ENCODE data around the gene TMEM238L.
"Not testable (repeated sequence)": the region's sequence is repeated elsewhere in the genome, so short reads cannot be mapped to it uniquely, and the experiment has no call there.

The TMEM238L gene, protein sequence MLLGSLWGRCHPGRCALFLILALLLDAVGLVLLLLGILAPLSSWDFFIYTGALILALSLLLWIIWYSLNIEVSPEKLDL

DNA sequence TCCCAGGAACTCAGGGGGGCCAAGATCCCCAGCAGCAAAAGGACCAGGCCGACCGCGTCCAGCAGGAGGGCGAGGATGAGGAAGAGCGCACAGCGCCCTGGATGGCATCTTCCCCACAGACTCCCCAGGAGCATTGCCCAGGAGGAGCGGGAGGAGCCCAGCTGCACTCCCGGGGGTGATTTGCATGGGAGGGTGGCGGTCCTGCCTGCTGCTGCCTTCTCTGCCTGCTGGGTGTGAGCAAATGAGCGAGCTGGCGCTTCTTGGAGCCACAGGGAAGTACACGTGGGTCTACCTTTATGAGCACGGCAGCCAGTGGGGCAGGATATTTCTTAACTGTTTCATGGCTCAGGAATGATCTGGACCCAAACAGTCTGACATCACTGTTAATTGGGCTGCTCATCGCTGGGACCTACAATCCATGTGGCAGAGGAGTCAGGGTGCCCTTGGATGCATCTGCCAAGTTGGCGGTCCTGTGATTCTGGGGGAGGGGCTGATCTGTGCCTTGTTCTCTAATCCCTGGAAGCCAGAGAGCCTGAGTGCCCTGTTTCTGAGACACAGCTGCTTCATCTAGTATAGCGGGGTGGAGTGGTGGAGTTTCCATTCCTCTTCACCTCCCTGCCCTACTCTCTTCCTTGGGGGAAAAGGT lies at the start of gene TMEM238L:
Gene TMEM238L (minus strand): TSS at position 270 of the 646 bp plus-strand sequence. CDS start 136 bp downstream, at position 134.
- DNase-seq, result no peak

DNA sequence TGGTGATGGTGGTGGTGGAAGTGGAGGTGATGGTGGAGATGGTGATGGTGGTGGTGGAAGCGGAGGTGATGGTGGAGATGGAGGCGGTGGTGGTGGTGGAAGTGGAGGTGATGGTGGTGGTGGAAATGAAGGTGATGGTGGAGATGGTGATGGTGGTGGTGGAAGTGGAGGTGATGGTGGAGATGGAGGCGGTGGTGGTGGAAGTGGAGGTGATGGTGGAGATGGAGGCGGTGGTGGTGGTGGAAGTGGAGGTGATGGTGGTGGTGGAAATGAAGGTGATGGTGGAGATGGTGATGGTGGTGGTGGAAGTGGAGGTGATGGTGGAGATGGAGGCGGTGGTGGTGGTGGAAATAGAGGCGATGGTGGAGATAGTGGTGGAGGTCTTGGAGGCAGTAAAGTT lies 42.7 kb upstream of the TMEM238L start:
- DNase-seq, result not testable (repeated sequence)

DNA sequence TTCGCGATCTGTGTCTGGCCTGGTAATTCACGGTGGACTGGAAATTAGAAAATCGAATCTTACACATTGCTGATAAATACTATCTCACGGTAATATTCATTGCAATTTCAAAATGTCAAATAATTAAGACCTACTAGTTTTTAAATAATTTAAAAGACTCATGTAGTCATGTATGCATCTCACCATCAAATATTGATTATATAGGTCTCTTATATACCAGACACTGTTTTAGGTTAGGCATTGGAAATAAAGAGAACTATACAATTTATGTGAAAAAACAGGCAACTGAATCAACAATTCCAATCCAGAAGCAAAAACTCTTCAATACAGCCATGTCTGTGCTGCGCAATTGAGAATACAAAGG lies 41.5 kb upstream of the TMEM238L start:
- no peak for DNase-seq

DNA sequence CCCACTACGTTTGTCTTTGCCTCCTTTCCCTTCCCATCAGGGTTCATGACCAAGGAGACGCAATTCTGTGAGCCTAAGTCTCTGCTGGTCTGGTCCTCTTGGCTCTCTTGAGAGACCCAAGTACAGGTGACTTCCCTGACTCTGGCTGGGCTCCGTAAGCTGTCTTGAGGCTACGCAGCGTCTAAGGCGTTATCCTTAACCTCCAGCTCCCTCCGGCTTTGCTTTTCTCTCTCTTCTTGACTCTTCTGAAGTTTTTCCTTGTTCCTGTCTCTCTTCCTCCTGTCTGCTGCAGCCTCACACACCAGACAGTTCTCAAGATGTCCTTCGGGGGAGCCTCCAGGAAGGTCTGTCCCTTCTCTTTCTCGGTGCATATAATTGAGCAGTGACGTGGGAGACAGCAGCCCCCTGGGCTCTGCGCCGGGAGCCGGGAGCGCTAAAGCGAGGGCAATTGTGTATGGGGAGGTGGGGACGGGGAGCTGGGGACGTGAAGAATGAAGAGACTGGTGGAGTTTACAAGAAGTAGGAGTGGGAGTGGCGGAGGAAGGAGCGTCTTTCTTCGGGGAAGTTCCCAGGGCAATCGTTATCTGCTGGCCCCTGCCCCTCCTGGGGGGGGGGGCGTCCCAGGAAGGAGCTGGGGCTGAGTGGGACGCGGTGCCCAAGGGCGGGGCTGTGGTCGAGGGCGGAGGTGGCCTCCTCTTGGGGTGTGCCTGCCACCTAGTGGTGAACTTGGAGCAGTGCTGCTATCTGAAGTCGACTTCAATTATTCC lies 40.9 kb upstream of the TMEM238L start:
- peak; percentile 82 for DNase-seq

DNA sequence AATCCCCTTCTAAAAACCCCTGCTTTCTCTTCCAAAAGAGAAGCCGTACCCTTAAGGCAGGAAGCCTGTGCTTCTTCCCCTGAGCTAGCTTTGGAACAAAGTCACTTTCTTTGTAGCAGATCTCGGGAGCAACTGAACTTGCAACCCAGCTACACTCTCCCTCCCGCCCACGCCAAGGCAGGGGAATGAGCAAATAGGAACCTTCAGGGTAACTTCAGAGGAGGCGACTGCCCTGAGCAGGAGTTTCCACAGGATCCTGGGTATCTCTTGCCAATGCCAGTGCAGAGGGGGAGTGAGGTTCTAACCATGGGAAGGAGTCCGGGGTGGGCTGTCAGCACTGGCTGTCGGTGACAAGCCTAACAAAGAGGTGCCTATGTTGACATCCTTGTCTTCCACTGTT lies 39.9 kb upstream of the TMEM238L start:
- DNase-seq, result no peak

DNA sequence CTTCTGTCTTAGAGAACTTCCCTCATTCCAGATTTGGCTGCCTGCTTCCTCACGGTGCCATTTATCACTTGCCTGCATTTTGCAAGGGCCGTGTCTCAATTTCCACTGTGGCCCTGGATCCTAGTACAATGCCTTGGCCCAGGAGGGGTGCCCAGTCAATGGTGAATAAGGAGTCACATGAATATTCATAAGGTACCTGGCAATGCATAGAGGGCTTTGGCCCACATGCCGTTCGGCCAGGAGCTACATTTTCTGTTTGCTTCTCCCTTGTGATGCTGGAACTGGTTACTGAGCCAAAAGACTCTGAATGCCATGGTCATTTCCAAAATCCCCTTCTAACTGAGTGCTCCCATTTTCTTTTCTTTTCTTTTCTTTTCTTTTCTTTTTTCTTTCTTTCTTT lies 38.8 kb upstream of the TMEM238L start:
- no peak for DNase-seq

DNA sequence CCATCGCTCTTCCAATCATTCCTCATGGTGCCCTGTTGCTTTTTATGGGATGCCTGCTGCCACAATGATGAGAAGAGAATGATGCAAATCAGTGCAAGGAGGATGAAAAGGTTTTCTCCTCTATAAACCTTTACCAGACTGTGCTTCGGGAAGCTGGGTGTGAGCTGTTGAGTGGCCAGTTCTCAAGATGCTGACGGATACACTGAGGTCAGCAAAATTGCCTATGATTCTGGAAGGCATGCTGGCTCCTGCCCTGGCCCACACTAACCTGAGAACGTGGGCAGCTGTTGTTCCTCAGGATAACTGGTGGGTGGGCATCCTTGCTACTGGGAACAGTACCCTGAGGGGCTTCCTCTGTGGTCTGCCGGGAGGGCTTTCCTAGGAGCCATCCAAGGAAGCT lies 34.8 kb upstream of the TMEM238L start:
- no peak for DNase-seq

DNA sequence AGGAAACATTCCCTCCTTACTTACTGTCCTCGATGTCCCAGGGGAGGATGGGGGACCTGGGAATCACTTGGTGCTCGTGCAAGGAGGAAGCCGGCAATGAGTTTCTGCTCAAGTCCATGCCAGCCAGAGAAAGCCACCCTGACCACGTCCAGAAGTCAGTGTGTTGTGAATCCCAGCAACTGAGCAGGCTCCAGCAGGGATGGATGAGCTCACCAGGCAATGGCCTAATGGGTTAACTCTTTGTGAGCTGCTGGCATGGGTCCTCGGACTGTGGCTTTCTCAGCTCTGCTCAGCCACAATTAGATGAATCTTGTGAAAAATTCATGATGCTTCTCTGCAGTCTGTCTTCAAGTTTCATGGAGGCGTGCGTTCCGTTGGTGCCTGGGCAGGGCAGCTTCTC lies 34.0 kb upstream of the TMEM238L start, which contains the start of gene PIRT:
Gene PIRT (minus strand): TSS at position 167 of the 400 bp plus-strand sequence. CDS start 12,442 bp downstream, outside the sequence.
- no peak for DNase-seq

DNA sequence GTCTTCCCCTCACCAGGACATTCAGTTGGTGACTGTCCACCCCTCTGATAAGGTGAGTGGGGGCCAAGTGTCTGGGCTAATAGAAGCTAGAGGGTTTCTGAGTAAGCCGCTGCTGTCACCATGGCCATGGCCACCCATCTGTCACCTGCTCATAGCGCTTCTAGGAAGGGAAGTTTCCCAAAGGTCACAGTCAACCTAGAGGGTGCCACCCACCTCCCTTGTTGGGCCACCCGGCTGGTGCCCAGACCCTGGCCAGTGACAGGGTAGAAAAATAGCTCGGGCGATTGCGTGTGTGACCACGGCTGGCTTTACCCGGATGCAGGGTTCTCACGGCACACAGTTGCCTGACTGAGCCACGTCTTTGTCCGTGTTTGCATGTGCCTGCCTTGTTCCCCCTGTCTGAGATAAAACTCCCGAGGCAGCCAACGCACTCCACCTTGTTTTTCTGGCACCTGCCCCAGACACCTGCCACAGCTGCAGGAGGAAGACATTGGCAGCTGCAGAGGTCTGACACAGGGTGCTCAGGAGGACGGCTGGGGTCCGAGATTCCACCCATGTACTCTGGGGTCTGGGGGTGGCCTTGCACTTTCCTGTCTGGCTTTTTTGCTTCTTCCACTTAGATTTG lies 33.2 kb upstream of the TMEM238L start:
- DNase-seq, result no peak

DNA sequence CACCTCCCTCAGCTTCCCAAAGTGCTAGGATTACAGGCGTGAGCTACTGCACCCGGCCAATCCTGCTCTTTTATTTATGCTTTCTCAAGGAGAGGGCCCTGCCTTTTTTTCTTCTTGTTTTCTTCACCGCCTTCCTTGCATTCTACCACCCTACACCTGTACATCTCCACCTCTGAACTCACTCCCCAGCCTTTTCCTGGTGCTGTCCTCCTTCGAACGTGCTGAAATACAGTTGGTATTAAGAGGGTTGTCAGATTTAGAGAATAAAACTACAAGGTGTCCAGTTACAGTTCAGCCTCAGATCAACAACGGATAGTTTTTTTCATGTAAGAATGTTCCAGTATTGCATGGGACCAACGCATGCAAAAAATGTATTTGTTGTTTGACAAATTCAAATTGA lies 32.2 kb upstream of the TMEM238L start:
- DNase-seq, result no peak

DNA sequence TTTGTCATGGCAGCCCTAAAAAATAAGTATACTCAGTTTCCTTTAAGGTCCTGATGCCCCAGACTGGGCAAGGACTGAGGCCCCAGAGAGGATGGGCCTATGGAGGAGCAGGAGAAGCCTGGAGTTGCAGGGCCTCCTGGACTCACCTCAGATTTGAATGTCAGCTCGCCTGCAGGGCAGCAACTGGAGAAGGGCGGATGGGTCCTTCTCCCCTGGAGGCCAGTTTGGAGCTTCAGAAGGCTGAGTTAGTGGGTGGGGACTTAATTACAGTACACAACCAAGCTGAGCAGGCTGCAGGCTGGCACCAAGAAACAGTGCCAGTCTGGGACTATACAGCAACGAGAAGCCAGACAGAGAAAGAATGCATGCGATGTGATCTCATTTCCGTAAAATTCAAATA lies 27.8 kb upstream of the TMEM238L start:
- no peak for DNase-seq

DNA sequence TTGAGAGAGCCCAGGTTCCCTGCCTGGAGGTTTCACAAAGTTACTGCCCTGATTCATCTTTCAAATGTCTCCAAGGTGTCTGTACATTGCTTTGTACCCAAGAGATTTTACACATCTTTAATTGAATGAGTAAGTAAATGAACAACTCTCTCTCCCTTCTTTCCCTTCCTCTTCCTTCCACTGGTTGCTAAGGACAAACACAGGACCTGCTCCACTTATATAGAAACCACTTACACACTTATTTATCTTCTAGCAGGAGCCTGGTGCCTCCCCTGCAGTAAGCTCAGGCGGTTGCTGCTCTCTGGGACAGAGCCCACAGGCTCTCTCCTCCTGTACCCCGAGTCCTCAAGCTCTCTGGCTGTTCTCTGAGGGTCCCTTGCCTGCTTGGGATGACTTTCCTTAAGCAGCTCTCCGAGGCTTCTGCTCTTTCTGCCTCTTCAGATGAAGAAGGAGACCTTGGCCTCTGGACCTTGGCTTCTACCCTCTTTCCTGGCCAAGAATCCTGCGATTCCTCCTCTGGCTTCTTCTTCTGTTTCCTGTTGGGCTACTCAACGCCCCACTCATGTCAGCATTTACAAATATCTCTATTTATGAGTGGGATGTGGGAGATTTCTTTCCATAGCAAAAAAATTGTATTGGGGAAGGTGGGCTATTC lies 24.1 kb upstream of the TMEM238L start:
- no peak for DNase-seq

DNA sequence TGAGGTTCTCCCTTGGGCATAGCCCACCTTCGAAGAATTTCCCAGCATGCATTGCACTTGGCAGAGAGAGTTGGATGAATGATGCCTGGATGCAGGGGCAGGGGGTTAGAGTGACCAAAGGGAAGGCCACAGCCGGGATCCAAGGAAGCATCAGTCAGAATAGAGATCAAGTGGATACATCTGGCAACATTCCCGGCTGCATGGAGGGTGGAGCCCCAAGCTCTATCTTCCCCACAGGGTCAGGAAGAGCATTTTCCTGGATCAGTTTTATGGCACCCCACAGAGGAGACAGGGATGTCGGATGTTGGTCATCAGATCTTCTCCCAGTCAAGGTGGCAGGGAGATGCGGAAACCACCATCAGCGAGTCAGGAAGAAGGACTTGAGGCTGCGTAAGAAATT lies 21.0 kb upstream of the TMEM238L start:
- no peak for DNase-seq

DNA sequence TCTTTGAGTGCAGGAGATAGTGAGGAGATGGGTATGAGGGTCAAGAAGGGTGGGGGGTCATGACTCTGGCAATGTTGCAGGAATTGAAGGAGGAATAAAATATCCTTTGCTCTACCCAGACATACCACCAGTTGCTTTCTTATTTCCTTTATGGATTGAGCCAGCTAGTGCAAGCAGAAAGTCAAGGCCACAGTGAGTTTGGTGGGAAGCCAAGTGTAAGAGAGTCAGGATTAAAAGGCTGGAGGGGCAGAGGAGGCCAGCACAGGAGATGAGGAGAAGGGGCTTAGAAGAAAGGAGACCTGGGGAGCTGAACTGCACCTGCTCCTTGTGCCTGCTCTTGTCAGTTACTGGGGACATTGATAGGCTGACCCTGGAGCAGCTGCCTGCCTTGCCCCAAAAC lies 17.9 kb upstream of the TMEM238L start:
- no peak for DNase-seq

DNA sequence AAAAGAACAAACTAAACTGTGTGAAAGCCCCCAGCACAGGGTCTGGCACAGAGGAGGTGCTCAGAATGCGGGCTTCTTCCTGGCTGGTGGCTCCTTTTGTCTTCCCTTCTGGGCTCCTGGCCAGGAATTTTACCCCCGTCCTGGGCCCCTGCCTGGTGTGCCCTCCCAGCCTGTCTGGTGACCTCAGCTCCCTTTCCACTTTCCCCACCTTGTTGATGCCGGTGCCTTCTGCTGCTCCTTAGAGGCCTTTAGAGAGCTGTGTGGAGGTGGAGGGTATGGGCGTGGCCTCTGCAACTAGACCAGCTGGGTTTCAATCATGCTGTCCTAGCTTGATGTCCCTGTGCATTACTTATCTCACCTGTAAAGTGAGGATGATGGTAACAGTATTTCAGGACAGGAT lies 17.2 kb upstream of the TMEM238L start:
- DNase-seq, result no peak

DNA sequence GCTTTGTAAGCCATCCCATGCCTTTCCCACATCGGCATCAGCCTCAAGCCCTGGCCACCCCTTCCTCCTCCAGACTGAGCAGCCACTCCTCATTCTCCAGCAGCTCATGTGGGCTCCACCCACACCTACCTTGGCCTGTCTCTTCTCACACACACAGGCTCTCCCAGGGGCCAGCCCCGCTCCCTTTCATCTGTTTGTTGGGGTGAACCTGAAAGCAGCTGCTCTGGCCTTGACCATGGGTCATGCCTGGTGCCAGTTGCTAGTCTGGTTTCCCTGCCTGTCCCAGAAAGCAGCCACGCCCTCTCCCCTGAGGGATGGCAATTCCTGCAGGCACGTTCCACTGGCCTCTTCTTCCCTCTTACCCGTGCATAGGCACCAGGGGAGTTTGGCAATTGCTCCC lies 11.4 kb upstream of the TMEM238L start:
- DNase-seq, result no peak

DNA sequence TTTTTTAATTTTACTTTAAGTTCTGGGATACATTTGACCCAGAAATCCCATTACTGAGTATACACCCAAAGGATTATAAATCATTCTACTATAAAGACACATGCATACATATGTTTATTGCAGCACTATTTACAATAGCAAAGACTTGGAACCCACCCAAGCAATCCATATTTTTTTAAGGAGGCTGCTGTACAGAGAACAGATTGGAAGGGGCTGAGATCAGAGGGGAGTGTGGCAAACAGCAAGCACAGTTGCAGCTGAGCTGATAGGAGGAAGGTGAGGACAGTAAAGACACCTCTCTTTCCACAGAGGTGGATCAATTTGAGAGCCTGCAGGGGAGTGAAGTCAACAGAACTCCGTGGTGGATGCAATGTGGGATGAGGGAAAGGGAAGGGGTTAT lies 10.2 kb upstream of the TMEM238L start:
- DNase-seq, result no peak

DNA sequence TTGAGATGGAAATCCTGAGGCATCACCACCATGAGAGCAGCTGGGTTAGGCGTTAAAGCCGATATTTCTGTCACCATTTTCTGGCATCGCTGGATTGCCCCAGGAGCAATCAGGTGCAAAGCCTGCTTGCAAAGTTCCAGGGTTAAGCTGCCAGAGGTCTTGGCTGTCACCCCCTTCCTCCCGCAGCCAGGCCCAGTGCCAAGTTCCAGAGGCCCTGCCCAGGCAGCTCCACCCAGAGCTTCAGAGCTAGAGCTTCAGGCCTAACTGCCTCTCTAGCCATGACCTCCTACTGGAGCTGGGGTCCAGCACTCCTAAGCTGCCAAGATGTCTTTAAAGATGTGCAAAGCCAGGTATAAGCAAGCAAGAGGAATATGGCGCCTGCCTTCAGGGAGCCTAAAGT lies 8.8 kb upstream of the TMEM238L start:
- DNase-seq, result no peak

DNA sequence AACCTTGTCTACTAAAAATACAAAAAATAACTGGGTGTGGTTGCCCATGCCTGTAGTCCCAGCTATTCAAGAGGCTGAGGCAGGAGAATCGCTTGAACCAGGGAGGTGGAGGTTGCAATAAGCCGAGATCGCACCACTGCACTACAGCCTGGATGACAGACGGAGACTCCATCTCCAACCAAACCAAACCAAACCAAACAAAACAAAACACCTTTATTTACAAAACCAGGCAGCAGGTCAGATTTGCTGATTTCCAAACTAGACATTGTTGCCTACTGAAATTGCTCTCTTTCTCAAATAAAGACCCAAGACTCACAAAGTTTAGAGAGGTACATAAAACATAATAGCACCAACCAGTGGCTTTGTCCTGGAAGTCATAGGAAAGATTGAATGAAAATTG lies 5.7 kb upstream of the TMEM238L start:
- no peak for DNase-seq

DNA sequence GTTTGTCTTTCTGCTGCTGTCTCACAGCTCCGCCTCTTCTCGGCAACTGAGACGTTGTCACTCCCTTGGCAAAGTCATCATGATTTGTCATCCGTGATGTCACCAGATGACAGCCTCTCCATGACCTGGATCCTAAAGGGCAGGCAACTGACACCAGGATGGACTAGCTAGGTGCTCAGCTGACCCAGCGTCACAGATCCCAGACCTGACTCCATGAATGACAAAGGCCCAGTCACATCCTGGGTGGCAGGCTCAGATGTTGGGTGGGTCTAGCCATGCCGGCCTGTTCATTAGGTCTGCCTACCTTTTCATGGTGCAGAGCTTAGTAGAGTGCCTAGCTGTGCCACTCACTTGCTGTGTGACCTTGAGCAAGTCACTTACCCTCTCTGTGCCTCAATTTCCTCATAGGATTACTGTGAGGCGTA lies 3.8 kb upstream of the TMEM238L start:
- DNase-seq, result no peak

DNA sequence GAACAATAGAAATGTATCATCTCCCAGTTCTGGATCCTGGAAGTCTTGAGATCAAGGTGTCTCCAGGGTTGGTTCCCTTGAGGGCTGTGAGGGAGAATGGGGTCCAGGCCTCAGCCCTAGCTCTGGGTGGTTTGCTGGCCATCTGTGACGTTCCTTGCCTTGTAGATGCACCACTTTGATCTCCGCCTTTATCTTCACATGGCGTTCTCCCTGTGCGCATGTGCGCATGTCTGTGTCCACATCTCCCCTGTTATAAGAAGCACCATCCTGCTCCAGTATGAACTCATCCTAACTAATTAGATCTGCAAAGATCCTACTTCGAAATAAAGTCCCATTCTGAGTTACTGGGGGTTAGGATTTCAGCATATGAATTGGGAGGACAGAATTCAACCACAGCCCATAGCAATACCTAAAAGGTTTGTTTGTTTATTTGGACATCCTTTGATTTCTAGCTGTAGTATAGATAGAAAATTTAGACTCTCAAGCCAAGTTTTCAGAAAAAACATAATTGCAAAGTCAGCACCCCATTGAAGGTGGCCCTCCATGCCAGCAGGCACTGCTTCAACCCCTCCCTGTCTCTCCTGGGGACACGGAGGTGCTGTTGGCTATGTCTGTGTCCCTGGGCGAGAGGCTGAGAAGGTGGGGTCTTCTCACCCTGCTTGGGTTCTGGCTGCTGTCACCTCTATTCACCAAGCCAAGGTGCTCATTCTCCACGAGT lies 2.8 kb upstream of the TMEM238L start:
- no peak for DNase-seq

DNA sequence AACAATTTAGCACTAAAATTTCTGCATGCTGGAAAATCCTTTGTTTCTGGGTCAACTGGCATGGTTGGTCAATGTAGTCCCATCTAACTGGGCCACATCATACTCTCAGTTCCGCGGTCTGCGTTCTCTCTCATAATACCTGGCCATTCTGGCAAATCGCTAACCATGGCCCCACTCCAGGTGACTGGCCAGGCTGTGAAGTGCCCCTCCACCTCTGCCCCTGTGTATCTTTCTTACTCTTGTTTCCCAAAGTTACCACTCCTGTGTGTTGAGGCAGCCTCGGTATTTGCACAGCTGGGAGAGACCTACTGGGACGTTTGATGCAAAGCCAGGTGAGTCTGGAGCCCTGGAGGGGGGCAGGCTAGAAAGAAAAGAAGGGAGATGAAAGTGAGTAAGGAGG lies 2.0 kb upstream of the TMEM238L start:
- DNase-seq, result no peak

DNA sequence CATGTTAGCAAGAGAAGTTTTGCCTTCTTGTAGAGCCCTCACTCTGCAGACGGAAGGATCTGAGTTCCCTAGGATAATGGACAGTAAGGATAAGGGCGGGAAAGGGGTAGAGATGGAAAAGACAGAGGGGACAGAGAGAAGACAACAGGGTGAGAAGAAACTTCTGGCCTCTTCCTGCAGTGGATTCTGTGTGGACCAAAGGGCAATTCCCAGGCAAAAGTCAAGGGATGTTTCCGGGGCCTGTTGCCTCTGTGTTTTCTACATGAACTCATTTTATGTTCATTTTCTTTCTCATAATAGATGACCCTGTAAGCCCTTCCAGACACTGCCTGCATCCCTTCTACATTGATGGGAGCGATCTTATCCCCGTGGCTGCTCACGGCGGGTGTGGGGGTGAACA lies 647 bp upstream of the TMEM238L start:
- DNase-seq, result no peak
